Epithelial cell of prostate (primary cell): Measurements from ENCODE around the gene TNNC1.

Source experiments
- DNase-seq: peaks from one replicate; pipeline ENCODE4 v3.0.0-alpha.2; 2011; ENCODE audit warnings: low read depth, low spot score
- H3K27ac ChIP-seq: fragments of 450-650 bp; 2 replicates; pipeline ENCODE4 v1.5.1; 2017; ENCODE audit warnings: mild to moderate bottlenecking

The TNNC1 gene

GRCh38 chr3:52458770-52459545 lies 5.1 kb upstream of the TNNC1 start:
- H3K27ac ChIP-seq: no peak overlapping the region

GRCh38 chr3:52458031-52458760 lies 4.4 kb upstream of the TNNC1 start:
- DNase-seq: no peak
- H3K27ac ChIP-seq: peak overlapping the region; percentile 64

More at GRCh38 chr3:52458770-52459545, 5.1 kb upstream of the TNNC1 start:
- no peak for DNase-seq

GRCh38 chr3:52456800-52457183 lies 3.0 kb upstream of the TNNC1 start:
- peak overlapping the region; percentile 64 for H3K27ac ChIP-seq
- DNase-seq: no peak

- peak overlapping the region; percentile 64 for H3K27ac ChIP-seq
- no peak for DNase-seq
These were observed 2.4 kb upstream of the TNNC1 start for GRCh38 chr3:52456169-52456799.

- H3K27ac ChIP-seq: peak within 1 kb of the TSS; percentile 64
- no peak for DNase-seq
These were observed 1.7 kb upstream of the TNNC1 start, which contains the start of gene NISCH for GRCh38 chr3:52455283-52456168. NISCH (plus strand) TSS chr3:52455604; CDS start chr3:52455642, 38 bp downstream.

GRCh38 chr3:52454938-52455282 lies 1.1 kb upstream of the TNNC1 start:
- DNase-seq: no peak
- peak overlapping the region; percentile 64 for H3K27ac ChIP-seq

- peak overlapping the region; percentile 64 for H3K27ac ChIP-seq
- DNase-seq: no peak
These were observed 553 bp upstream of the TNNC1 start for GRCh38 chr3:52454250-52454937.

GRCh38 chr3:52452570-52453221 lies 1.1 kb downstream of the TNNC1 start:
- H3K27ac ChIP-seq: no peak overlapping the region
- DNase-seq: no peak

GRCh38 chr3:52452126-52452525 lies 1.7 kb downstream of the TNNC1 start:
- DNase-seq: no peak
- H3K27ac ChIP-seq: no peak overlapping the region

GRCh38 chr3:52451237-52452083 lies 2.4 kb downstream of the TNNC1 start:
- H3K27ac ChIP-seq: no peak overlapping the region
- no peak for DNase-seq

- no peak for DNase-seq
These were observed 3.2 kb downstream of the TNNC1 start for GRCh38 chr3:52450489-52451236.

GRCh38 chr3:52447512-52448355 lies 6.1 kb downstream of the TNNC1 start:
- no peak for DNase-seq
- no peak overlapping the region for H3K27ac ChIP-seq

More at GRCh38 chr3:52450489-52451236, 3.2 kb downstream of the TNNC1 start:
- no peak overlapping the region for H3K27ac ChIP-seq

GRCh38 chr3:52446631-52447511 lies 7.0 kb downstream of the TNNC1 start:
- no peak overlapping the region for H3K27ac ChIP-seq

GRCh38 chr3:52446042-52446441 lies 7.8 kb downstream of the TNNC1 start:
- no peak overlapping the region for H3K27ac ChIP-seq
- no peak for DNase-seq

More at GRCh38 chr3:52446631-52447511, 7.0 kb downstream of the TNNC1 start:
- DNase-seq: no peak
